ENCODE measurements around the gene SH3RF3.

GRCh38 chr2:109387778-109388469 lies 258.9 kb downstream of the SH3RF3 start:
- TF ChIP-seq POLR2A (IDR thresholded peaks at IDR 0.05; ENCODE audit: low read length), result no peak
- no peak for TF ChIP-seq GATA1 (IDR thresholded peaks at IDR 0.05; ENCODE audit: low read depth, low read length)
